GM21723 (cell line): ENCODE results near the gene SLC5A10.
"Not testable (repeated sequence)": the region's sequence is repeated elsewhere in the genome, so short reads cannot be mapped to it uniquely, and the experiment has no call there.

Experiments used
- ATAC-seq: cut with Tn5 transposase; IDR thresholded peaks from one replicate; pipeline ENCODE4 v1.9.1; 2021; ENCODE audit warnings: mild to moderate bottlenecking, moderate library complexity; ENCODE audit not compliant: unreplicated experiment

Gene SLC5A10

DNA sequence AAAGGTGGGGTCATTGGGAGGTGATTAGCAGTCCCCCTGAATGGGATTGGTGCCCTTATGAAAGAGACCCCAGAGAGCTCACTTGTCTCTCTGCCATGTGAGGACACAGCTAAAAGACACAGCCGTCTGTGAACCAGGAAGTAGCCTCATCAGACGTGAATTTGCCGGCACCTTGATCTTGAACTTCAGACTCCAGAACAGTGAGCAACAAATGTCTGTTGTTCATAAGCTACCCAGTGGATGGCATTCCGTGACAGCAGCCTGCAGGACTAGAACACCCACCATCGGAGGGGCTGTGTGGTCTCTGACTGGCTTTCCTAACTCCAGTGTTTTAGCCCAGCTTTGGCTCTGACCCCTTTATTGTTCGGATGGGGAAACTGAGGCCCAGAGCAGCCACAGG, 85.6 kb downstream of the SLC5A10 start:
- not testable (repeated sequence) for ATAC-seq

DNA sequence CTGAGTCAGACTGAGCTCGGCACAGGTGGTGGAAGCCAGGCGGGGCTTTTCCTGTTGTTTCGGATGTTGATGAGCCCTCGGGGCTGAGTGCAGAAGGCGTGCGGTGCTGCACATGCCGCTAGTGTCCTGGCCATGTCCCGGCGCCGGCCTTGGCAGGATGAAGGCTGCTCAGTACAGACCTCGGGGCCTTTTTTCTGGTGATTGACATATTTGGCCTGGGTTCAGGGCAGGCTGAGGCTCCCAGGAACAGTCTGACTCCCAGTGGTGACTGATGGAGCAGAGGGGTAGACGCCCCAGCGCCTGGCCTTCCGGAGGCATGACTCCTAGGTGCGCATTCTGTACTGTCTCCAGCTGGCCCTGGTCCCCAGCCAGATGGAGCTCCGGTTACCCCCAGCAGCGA, 86.0 kb downstream of the SLC5A10 start:
- not testable (repeated sequence) for ATAC-seq

DNA sequence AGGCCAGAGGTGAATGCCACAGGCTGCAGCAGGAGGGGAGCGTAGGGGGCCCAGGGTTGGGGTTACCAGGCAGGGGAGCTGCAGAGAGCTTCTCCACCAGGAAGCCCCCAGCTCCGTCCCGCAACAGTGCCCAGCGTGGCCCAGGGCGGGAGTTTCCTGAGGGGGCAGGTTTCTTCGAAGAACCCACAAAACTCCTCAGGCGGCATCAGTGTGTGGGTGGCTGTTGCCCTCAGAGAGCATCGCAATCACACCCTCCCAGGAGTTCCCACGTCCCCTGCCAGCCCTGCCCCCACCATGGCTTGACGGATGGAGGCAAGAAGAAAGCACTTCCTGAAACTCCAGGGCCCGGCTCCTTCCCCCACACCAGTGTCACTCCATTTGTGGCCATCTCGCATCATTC, 86.8 kb downstream of the SLC5A10 start:
- ATAC-seq, result not testable (repeated sequence)

DNA sequence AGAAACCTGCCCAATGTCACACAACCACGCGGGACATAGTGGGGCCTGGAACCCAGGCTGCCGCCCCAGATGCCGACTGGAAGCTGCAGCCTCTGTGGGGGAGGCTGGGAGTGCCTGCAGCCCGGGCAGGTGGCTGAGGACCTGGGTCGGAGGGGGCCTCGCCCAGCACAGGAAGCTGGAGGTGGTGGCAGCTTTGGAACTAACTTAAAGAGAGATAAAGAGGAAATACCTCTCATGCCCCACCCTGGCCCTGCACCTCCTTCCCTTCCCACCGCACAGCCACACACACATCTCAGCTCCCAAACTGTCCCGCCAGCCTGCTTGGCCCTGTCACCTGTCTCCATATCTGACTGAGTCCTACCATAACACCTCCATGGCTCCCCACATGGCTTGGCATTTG, 88.4 kb downstream of the SLC5A10 start:
- ATAC-seq, result not testable (repeated sequence)

DNA sequence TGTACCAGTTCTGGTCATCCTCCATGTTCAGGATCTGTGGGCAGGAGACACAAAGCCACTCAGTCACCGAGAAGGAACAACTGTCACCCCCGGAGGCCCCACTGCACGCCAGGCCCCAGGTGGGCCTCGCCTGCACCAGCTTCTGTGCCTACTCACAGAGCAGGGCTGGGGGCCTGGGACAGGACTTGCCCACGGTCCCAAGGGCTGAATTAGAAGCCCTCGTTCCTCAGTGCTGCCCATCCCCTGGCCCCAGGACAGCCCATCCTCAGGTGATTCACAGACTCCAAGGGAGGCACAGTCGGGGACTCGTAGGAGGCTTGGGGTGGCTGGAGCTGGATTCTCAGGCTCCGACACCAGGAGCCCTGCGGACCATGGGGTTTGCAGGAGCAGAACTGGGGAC, 89.9 kb downstream of the SLC5A10 start:
- ATAC-seq, result not testable (repeated sequence)

DNA sequence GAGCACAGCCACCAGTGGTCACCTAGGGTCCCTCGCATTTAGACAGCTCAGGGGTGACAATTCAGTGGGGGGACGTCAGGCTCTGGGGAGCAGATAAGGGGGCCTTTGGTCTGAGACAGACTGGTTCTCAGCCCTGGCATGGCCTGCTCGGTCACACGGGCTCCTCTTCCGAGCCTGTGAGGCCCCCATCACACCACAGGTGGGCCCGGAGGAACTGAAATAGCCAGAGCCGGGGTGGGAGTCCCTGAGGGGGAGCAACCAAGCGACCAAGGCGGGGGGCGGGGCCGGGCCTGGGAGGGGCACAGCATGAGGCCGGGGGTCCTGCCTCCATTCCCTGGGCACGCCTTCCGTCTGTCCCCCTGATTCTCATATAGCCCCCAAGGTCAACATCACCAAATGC, 90.4 kb downstream of the SLC5A10 start:
- ATAC-seq, result not testable (repeated sequence)

DNA sequence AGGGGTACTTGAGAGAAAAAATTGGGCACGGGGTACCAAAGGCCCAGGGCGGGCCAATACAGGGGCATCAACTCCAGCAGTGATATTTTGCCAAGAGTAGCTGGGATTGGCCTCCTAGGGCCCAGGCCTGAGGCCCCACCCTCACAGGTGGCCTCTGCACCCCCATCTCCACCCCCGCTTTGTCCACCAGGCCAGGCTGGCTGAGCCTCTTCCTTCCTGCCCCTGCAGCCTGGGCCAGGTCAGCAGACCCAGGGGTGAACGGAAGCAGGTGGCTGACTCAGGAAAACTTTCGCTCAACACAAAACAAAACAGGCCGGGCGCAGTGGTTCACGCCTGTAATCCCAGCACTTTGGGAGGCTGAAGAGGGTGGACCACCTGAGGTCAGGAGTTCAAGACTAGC, 91.1 kb downstream of the SLC5A10 start:
- not testable (repeated sequence) for ATAC-seq

DNA sequence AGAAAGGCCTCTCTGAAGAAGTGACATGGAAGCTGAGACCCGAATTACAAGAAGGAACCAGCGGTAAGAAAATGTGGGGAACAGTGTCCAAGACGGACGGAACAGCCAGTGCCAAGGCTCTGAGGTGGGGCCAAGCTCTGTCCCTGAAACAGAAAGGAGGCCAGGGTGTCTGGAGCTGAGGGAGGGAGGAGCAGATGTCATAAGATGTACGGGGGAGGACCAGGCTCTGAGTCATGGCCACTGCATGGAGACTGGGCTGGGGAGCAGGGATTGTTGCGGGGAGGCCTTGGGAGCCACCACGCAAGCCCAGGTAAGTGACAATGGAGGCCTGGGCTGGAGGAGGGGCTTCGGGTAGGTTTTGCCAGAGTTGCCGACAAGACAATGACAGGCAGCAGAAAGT, 92.7 kb downstream of the SLC5A10 start:
- not testable (repeated sequence) for ATAC-seq

DNA sequence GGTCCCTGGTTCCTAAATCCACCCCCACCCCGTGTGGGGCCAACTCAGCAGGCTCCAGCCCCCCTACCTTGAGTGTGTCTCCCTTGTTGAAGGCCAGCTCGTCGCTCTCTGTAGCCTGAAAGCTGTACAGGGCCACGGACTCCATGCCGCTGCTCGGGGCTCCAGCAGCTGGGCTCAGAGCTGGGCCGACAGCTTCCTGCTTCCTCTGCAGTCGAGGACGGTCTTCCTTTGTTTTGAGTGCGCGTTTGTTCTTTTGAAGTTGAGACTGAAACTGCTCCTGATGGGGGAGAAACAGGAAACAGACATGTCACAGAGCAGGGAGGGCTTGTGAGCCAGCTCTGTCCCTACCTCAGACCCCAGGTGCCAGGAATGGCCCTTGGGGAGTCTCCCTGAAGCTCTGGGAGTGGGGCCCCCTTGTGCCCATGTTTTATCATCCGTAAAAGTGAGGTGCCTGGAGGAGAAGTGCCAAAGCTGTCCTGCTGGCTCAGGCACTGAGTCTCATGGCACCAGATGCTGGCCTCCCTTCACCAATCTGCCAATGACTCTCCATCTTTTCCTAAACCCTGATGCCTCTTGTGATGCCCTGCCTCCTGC, 94.9 kb downstream of the SLC5A10 start, which contains the start of gene GRAP:
Gene GRAP (minus strand): TSS at position 176 of the 594 bp plus-strand sequence. CDS start 31 bp downstream, at position 145.
- ATAC-seq, result not testable (repeated sequence)

DNA sequence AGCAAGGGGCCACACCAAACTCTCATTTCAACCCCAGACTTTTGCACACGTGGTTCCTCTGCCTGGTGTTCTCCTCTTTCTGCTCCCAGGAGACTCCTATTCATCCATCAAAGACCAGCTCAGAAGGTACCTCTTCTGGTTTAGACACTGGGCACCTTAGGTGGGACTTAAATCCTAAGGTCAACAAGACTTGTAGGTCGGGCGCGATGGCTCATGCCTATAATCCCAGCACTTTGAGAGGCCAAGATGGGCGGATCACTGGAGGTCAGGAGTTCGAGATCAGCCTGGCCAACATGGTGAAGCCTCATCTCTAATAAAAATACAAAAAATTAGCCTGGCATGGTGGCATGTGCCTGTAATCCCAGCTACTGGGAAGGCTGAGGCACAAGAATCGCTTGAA, 95.5 kb downstream of the SLC5A10 start:
- ATAC-seq, result not testable (repeated sequence)

DNA sequence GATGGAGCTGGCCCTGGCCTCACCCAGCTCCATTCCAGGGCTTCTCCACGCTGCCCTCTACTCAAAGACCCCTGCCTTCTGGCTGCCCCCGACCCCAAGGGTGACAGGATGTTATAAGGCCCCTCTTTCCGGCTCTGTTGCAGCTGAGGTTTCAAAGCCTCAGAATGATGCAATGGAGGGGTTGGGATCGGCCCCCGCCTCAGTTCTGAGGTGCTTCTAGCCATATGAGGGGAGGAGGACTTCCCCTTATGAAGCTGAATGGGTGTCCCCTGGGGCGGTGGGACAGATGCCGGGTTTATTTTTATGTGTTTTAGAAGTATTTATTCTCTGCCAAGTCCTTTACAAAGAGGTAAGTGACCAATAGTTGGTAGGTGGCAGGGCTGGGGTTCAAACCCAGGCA, 96.9 kb downstream of the SLC5A10 start:
- not testable (repeated sequence) for ATAC-seq

DNA sequence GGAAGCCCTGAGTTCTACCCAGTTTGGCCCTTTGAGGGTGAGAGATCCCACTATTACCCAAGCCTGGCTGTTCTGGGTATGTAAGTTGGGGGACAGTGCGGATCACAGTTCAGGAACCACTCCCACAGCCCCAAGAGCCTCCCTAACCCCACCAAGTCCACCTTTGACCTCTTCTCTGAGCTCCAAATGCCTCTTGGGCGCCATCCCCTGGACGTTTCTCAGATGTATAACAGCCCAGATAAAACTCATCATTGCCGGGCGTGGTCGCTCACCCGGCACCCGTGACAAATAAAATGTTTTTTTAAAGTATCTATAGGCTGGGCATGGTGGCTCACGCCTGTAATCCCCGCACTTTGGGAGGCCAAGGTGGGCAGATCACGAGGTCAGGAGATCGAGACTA, 103.5 kb downstream of the SLC5A10 start:
- not testable (repeated sequence) for ATAC-seq

DNA sequence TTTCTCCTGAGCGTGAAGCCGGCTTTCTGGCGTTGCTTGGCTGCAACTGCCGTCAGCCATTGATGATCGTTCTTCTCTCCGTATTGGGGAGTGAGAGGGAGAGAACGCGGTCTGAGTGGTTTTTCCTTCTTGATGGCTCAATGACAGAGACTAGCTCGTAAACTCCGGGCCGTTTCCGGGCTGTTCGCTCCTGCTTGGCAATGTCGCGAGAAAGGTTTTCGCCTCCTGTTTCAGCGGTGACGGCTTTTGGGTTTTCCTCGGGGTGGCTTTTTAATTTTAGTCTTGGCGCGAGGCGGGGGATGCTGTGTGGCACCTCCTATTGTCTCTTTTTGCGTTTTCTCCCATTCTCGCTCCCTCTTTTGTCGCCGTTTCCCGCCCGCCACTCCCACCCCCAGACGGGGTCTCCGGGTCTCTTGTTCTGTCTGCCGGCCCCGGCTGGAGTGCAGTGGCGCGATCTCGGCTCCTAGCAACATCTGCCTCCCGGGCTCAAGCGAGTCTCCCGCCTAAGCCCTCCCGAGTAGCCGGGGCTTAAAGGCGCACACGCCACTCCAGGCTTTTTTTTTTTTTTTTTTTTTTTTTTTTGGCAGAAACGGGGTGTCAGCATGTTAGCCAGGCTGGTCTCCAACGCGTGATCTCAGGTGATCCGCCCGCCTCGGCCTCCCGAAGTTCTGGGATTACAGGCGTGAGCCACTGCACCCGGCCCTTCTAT, 110.2 kb downstream of the SLC5A10 start:
- ATAC-seq, result peak; percentile 63

DNA sequence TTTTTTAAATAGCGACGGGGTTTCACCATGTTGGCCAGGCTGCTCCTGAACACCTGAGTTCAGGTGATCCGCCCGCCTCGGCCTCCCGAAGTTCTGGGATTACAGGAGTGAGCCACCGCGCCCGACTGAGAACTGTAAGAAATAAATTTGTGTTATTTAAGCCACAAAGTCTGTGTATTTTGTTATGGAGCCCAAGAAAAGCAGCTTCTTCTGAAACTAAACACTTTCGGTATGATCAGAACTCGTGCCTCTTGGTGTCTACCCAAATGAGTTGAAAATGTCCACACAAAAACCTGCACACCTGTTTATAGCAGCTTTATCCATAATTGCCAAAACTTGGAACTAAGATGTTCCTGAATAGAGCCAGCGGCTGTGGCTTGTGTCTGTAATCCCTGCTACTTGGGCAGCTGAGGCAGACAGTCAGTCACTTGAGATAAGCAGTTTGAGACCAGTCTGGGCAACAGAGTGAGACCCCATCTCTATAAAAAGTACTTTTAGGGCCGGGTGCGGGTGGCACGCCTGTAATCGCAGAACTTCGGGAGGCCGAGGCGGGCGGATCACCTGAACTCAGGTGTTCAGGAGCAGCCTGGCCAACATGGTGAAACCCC, 110.9 kb downstream of the SLC5A10 start:
- ATAC-seq, result peak; percentile 76

DNA sequence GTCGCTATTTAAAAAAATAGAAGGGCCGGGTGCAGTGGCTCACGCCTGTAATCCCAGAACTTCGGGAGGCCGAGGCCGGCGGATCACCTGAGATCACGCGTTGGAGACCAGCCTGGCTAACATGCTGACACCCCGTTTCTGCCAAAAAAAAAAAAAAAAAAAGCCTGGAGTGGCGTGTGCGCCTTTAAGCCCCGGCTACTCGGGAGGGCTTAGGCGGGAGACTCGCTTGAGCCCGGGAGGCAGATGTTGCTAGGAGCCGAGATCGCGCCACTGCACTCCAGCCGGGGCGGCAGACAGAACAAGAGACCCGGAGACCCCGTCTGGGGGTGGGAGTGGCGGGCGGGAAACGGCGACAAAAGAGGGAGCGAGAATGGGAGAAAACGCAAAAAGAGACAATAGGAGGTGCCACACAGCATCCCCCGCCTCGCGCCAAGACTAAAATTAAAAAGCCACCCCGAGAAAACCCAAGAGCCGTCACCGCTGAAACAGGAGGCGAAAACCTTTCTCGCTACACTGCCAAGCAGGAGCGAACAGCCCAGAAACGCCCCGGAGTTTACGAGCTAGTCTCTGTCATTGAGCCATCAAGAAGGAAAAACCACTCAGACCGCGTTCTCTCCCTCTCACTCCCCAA, 111.5 kb downstream of the SLC5A10 start:
- ATAC-seq, result not testable (repeated sequence)

DNA sequence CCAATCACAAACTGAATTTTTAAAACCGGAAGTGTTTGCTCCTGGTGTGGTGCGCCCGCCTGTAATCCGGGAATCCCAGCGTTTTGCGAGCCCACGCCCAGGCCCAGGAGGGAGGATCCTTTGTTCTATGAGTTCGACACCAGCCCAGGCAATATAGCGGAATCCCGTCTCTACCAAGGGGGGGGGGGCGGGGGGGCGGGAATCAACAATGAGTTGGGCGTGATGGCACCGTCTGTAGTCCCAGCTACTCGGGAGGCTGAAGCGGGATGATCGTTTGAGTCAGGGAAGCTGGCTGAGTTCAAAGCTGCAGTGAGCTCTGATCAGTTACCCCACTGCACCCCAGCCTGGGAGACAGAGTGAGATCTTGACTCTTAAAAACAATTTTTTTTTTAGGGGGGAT, 112.4 kb downstream of the SLC5A10 start:
- not testable (repeated sequence) for ATAC-seq

DNA sequence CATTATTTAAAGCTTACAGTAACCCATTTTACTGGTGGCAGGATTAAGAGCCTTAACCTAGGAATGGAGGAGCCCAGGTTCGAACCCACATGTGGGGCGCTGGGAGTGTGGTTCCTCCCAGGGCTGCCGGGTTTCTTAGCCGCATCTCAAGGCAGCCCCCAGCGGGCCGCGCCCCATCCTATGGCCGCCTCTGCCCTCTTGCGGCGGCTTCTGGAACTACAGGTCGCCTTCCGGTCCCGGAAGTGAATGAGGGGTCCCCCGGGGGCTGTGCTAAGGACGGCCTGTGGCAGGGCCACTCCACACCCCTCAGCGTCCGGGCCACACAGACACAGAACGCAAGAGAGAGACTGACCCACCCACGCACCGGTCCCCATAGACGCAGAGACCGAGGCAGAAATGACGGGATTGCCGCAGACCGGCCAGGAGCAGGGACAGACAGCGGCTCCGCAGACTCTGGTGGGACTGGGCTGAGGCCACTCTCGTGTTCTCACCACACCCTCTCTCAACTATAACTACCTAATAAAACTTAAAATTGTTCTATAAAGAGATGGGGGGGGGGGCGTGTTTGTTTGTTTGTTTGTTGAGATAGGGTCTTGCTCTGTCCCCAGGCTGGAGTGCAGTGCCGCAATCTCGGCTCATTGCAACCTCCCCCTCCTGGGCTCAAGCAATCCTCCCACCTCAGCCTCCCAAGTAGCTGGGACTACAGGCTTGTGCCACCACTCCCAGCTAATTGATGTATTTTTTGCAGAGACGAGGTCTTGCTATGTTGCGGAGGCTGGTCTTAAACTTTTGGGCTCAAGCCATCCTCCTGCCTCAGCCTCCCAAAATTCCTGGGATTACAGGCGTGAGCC, 118.6 kb downstream of the SLC5A10 start:
- ATAC-seq, result peak; percentile 83
